NCI-H128 (cell line): ENCODE results near the gene C3orf62.

ENCODE experiments used
- DNase-seq: peaks from one replicate; lab custom pipeline; 2025; ENCODE audit not compliant: unreplicated experiment; lab: John Stamatoyannopoulos, UW

The C3orf62 gene

DNA sequence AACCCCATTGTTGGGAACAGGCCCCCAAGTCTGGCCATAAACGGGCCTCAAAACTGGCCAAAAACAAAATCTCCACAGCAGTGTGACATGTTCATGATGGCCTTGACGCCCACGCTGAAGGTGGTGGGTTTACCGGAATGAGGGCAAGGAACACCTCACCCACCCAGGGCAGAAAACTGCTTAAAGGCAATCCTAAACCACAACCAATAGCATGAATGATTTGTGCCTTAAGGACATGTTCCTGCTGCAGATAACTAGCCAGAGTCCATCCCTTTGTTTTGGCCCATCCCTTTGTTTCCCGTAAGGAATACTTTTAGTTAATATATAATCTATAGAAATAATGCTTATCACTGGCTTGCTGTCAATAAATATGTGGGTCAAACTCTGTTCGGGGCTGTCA is 57.9 kb downstream of the C3orf62 start:
- no peak for DNase-seq
